GM19467 (cell line): ENCODE data around the gene PLGRKT.
A peak's percentile ranks its signal among the peaks of the same experiment; 100 is the strongest.
"Not testable (repeated sequence)": the region's sequence is repeated elsewhere in the genome, so short reads cannot be mapped to it uniquely, and the experiment has no call there.

Source experiments
- ATAC-seq: cut with Tn5 transposase; IDR thresholded peaks from one replicate; pipeline ENCODE4 v1.9.1; 2021; ENCODE audit warnings: mild to moderate bottlenecking, moderate library complexity; ENCODE audit not compliant: unreplicated experiment

The PLGRKT gene

GRCh38 chr9:5453004-5453403 is 15.3 kb upstream of the PLGRKT start:
- ATAC-seq = no peak

GRCh38 chr9:5452286-5452609 is 14.5 kb upstream of the PLGRKT start:
- no peak for ATAC-seq

- ATAC-seq = peak; percentile 56
Measured at GRCh38 chr9:5450359-5451091, 12.8 kb upstream of the PLGRKT start, which contains the start of gene CD274. TSS of gene CD274 (plus strand) at chr9:5450542. CDS start at chr9:5456114, 5,572 bp downstream.

GRCh38 chr9:5449521-5450358 is 12.0 kb upstream of the PLGRKT start:
- no peak for ATAC-seq

GRCh38 chr9:5448461-5449435 is 11.0 kb upstream of the PLGRKT start:
- no peak for ATAC-seq

GRCh38 chr9:5448016-5448415 is 10.3 kb upstream of the PLGRKT start:
- no peak for ATAC-seq

GRCh38 chr9:5447337-5447736 is 9.6 kb upstream of the PLGRKT start:
- no peak for ATAC-seq

- no peak for ATAC-seq
Measured at GRCh38 chr9:5446451-5447236, 8.9 kb upstream of the PLGRKT start.

- ATAC-seq = no peak
Measured at GRCh38 chr9:5445886-5446285, 8.2 kb upstream of the PLGRKT start.

GRCh38 chr9:5445096-5445495 is 7.4 kb upstream of the PLGRKT start:
- not testable (repeated sequence) for ATAC-seq

- ATAC-seq = no peak
Measured at GRCh38 chr9:5443850-5444249, 6.1 kb upstream of the PLGRKT start.

GRCh38 chr9:5442400-5443011 is 4.8 kb upstream of the PLGRKT start:
- ATAC-seq = no peak

GRCh38 chr9:5441043-5441442 is 3.3 kb upstream of the PLGRKT start:
- ATAC-seq = no peak

GRCh38 chr9:5440426-5440825 is 2.7 kb upstream of the PLGRKT start:
- ATAC-seq = no peak

GRCh38 chr9:5438301-5439162 is 807 bp upstream of the PLGRKT start:
- ATAC-seq = peak; percentile 57

GRCh38 chr9:5436441-5436840 is 1.3 kb downstream of the PLGRKT start:
- no peak for ATAC-seq

GRCh38 chr9:5435912-5436311 is 1.8 kb downstream of the PLGRKT start:
- no peak for ATAC-seq

- not testable (repeated sequence) for ATAC-seq
Measured at GRCh38 chr9:5433841-5434810, 3.6 kb downstream of the PLGRKT start.
